Retina (tissue), 1 donor: Measurements from ENCODE around the gene H19.

Experiments used
- DNase-seq: peaks from one replicate; pipeline ENCODE4 v3.0.0-alpha.2; 2016

H19 gene

DNA sequence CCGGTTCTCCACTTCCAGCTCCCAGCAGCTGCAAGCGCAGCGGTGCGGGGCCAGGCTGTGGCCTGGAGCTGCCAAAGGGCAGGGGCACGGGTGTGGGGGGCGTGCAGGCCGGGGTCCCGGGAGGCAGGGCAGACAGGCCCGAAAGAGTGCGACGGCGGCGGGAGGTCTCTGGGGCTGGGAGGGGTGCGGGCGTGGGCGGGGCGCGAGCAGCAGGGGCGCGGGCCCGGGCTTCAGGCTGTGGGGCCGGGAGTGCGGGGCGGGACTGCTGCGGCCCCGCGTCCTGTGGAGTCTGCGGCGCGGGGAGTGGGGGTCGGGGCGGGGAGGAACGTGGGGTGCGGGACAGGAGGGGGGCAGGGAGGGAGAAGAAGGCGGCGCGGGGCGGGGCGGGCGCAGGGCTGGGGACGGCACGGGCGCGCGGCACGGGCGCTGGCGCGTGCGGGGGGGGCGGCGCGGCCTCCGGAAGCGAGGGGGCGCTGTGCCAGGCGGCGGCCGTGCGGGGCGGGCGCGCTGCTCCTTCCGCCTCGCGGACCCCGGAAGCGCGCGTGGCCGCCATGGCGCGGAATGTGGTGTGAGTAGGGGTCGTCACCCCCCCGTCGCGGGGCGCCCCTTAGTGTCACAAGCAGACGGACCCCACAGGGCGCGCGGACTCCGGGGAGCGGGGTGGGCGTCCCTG lies 50.7 kb downstream of the H19 start, which contains the start of gene MRPL23:
Gene MRPL23, plus strand, starts transcription at position 521 of the 673 bp plus-strand sequence. Its CDS starts 31 bp downstream, at position 552.
- DNase-seq, result no peak
